Astrocyte (in vitro differentiated cells and primary cell): ENCODE measurements around the gene CYP27B1. TPM values are rescaled to one million over a fixed set of nuclear protein-coding genes. Genes with fewer than 3 reads are reported as not detected.
A peak's percentile ranks its signal among the peaks of the same experiment; 100 is the strongest.

ENCODE experiments used
- DNase-seq: peaks from one replicate; pipeline ENCODE4 v3.0.0-alpha.2; 2010; ENCODE audit warnings: low read depth
- FAIRE-seq: peaks from 2 replicates; lab custom pipeline; 2011; peaks lifted over from hg19 to GRCh38; lab: Jason Lieb, UNC
- H2AFZ ChIP-seq: 2 replicates; pipeline ENCODE4 v1.6.0; 2012; ENCODE audit warnings: low read depth, low read length, inconsistent platforms
- H3K27ac ChIP-seq: 2 replicates; pipeline ENCODE4 v1.5.1; 2011; ENCODE audit warnings: low read depth, low read length, inconsistent platforms
- H3K27me3 ChIP-seq: 2 replicates; pipeline ENCODE4 v1.6.0; 2011; ENCODE audit warnings: low read length, inconsistent platforms; ENCODE audit not compliant: insufficient read depth
- H3K36me3 ChIP-seq: 2 replicates; pipeline ENCODE4 v1.5.1; 2011; ENCODE audit warnings: low read length, inconsistent platforms; ENCODE audit not compliant: insufficient read depth
- H3K4me1 ChIP-seq: 2 replicates; pipeline ENCODE4 v1.5.1; 2011; ENCODE audit warnings: low read length, inconsistent platforms; ENCODE audit not compliant: insufficient read depth
- H3K4me2 ChIP-seq: 2 replicates; pipeline ENCODE4 v1.6.0; 2012; ENCODE audit warnings: low read length, inconsistent platforms
- H3K4me3 ChIP-seq: 2 replicates; pipeline ENCODE4 v1.5.1; 2011; ENCODE audit warnings: low read depth, mild to moderate bottlenecking, low read length, inconsistent platforms; ENCODE audit not compliant: insufficient read depth
- H3K79me2 ChIP-seq: 2 replicates; pipeline ENCODE4 v1.6.0; 2012; ENCODE audit warnings: mild to moderate bottlenecking, low read length, inconsistent platforms; ENCODE audit not compliant: insufficient read depth
- H3K9ac ChIP-seq: 2 replicates; pipeline ENCODE4 v1.6.0; 2012; ENCODE audit warnings: mild to moderate bottlenecking, low read length, inconsistent platforms
- H3K9me3 ChIP-seq: 2 replicates; pipeline ENCODE4 v1.5.1; 2012; ENCODE audit warnings: low read depth, mild to moderate bottlenecking, low read length, inconsistent platforms; ENCODE audit not compliant: insufficient read depth
- H4K20me1 ChIP-seq: 2 replicates; pipeline ENCODE4 v1.6.0; 2012; ENCODE audit warnings: low read length, inconsistent platforms; ENCODE audit not compliant: insufficient read depth
- H3K27ac Mint-ChIP-seq: one replicate; pipeline ENCODE4 v1.8.0; 2021; ENCODE audit warnings: mild to moderate bottlenecking, mixed read lengths; ENCODE audit not compliant: unreplicated experiment
- H3K27me3 Mint-ChIP-seq: one replicate; pipeline ENCODE4 v1.8.0; 2021; ENCODE audit warnings: low read depth, mixed read lengths; ENCODE audit not compliant: unreplicated experiment
- H3K36me3 Mint-ChIP-seq: one replicate; pipeline ENCODE4 v1.8.0; 2021; ENCODE audit warnings: low read depth, mixed read lengths; ENCODE audit not compliant: unreplicated experiment
- H3K4me1 Mint-ChIP-seq: one replicate; pipeline ENCODE4 v1.8.0; 2021; ENCODE audit warnings: low read depth, mixed read lengths; ENCODE audit not compliant: unreplicated experiment
- H3K4me3 Mint-ChIP-seq: one replicate; pipeline ENCODE4 v1.8.0; 2021; ENCODE audit warnings: mild to moderate bottlenecking, moderate library complexity, mixed read lengths; ENCODE audit not compliant: unreplicated experiment
- H3K9me3 Mint-ChIP-seq: one replicate; pipeline ENCODE4 v1.8.0; 2021; ENCODE audit warnings: mild to moderate bottlenecking, mixed read lengths; ENCODE audit not compliant: unreplicated experiment
- EZH2 ChIP-seq: IDR thresholded peaks from 2 replicates; pipeline ENCODE4 v1.6.1; 2012; ENCODE audit warnings: mild to moderate bottlenecking, low read length, inconsistent platforms; ENCODE audit not compliant: insufficient read depth
- total RNA-seq: library from RNA; stranded (reverse); gene quantifications from 2 replicates; pipeline ENCODE4 v1.2.1, GENCODE V29; 2021
- TF ChIP-seq, protein P1 (sequence below): IDR thresholded peaks from 2 replicates; pipeline ENCODE4 v1.5.1; 2011; ENCODE audit warnings: low read depth, mild to moderate bottlenecking, inconsistent platforms, low read length, moderate library complexity; ENCODE audit not compliant: insufficient read depth

Gene CYP27B1
- total RNA-seq, 1 donor from 2014 or later = 1.5 TPM

DNA sequence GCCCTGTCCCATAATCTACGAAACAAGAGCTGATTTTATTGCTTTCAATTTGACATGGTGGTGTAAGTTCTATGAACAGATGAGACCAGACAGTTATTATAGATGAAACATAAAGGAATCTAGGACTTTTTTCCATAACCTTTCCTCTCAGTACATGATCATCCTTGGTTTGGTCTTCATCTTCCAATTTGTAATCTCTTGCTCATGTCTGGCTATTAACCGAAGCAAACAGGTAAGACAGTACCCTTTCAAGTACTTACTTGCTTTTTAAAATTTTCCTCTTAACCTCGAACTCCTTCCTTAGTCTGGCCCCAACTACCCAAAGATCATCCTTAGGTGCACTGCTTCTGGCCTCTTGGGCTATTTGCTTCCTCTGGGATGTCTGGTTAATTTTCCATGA is 20.9 kb downstream of the CYP27B1 start:
- H3K4me1 Mint-ChIP-seq = peaks cover 9% of the 10 kb centered on the region
- peak overlapping the region; percentile 95 for H3K4me3 Mint-ChIP-seq
- peaks cover 38% of the 10 kb centered on the region for H3K36me3 Mint-ChIP-seq
- Histone ChIP-seq H3K9me3 (no peaks in the 10 kb centered on the region), H3K36me3 (peaks cover 31% of the 10 kb centered on the region), H3K27ac (no peak overlapping the region), H4K20me1 (peaks cover 8% of the 10 kb centered on the region), H3K4me2 (peak overlapping the region; percentile 97), H3K4me1 (peaks cover 12% of the 10 kb centered on the region), H3K9ac (no peak overlapping the region), H3K27me3 (peaks cover 8% of the 10 kb centered on the region), H3K4me3 (peak overlapping the region; percentile 77), H3K79me2 (peaks cover 30% of the 10 kb centered on the region), H2AFZ (no peak overlapping the region)
- DNase-seq = no peak
- H3K27me3 Mint-ChIP-seq = peaks cover 4% of the 10 kb centered on the region
- no peak for FAIRE-seq
- no peaks in the 10 kb centered on the region for H3K9me3 Mint-ChIP-seq
- peak overlapping the region; percentile 97 for H3K27ac Mint-ChIP-seq
- TF ChIP-seq, protein P1, sequence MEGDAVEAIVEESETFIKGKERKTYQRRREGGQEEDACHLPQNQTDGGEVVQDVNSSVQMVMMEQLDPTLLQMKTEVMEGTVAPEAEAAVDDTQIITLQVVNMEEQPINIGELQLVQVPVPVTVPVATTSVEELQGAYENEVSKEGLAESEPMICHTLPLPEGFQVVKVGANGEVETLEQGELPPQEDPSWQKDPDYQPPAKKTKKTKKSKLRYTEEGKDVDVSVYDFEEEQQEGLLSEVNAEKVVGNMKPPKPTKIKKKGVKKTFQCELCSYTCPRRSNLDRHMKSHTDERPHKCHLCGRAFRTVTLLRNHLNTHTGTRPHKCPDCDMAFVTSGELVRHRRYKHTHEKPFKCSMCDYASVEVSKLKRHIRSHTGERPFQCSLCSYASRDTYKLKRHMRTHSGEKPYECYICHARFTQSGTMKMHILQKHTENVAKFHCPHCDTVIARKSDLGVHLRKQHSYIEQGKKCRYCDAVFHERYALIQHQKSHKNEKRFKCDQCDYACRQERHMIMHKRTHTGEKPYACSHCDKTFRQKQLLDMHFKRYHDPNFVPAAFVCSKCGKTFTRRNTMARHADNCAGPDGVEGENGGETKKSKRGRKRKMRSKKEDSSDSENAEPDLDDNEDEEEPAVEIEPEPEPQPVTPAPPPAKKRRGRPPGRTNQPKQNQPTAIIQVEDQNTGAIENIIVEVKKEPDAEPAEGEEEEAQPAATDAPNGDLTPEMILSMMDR = no peak
- TF ChIP-seq EZH2 = no peak

DNA sequence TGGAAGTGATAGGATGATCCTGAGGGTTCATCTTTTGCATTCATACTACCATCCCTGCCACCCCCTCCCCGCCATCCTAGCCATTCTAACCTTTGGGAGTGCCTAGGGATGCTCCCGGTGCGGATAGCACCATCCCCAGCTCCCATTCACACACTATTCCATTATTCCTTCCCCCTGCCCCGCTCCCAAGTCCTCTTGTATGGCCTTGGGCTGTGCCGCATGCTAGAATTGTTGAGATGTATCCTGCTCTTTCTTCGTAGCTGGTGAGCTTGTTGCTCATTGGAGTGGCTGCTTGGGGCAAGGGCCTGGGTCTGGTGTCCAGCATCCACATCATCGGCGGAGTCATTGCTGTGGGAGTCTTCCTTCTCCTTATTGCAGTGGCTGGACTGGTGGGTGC is 21.4 kb downstream of the CYP27B1 start:
- Histone ChIP-seq H3K27me3 (peaks cover 14% of the 10 kb centered on the region), H3K27ac (peak overlapping the region; percentile 93), H3K4me2 (peak overlapping the region; percentile 97), H3K36me3 (peaks cover 26% of the 10 kb centered on the region), H3K4me1 (peaks cover 7% of the 10 kb centered on the region), H4K20me1 (peaks cover 3% of the 10 kb centered on the region), H3K9me3 (no peaks in the 10 kb centered on the region), H2AFZ (peak overlapping the region; percentile 52), H3K4me3 (peak overlapping the region; percentile 77), H3K79me2 (peaks cover 24% of the 10 kb centered on the region), H3K9ac (peak overlapping the region; percentile 96)
- H3K4me3 Mint-ChIP-seq = peak overlapping the region; percentile 95
- H3K27me3 Mint-ChIP-seq = peaks cover 9% of the 10 kb centered on the region
- peaks cover 33% of the 10 kb centered on the region for H3K36me3 Mint-ChIP-seq
- peak overlapping the region; percentile 97 for H3K27ac Mint-ChIP-seq
- DNase-seq (no peak), FAIRE-seq (no peak)
- TF ChIP-seq EZH2 = no peak
- TF ChIP-seq, protein P1 = no peak
- H3K9me3 Mint-ChIP-seq = no peaks in the 10 kb centered on the region
- H3K4me1 Mint-ChIP-seq = peaks cover 7% of the 10 kb centered on the region

DNA sequence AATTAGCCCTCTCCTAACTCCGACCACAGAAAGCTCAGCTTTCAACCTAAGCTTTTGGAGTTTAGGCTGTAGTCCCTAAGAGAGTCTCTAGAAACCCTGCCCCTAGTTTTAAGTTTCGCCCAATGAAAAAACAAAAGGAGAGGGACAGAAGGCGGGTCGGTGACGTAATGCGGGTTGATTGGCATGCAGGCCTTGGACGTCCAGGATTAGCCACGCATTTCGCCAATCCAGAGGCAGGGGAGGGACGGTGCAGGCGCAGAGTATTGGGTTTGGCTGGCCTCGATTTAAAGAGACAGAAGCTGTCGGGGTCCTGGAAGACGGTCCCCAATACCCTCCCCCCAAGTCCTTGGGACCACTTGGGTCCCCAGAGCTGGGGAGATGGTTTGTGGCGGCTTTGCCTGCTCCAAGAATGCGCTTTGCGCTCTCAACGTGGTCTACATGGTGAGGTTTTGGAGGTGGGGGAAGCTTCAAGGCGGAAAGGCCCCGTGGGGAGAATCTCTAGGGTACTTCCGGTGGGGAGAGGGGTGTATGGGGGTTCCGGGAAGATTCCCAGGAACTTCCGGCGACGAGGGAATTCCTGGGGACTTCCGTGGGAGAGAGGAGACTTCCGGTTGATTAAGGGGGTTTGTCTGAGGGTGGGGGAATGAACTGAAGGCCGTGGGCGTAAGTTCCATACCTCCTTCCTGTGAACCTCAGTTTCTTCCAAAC is 21.9 kb downstream of the CYP27B1 start, which contains the start of gene TSPAN31:
Gene TSPAN31, plus strand, starts transcription at position 263 of the 708 bp plus-strand sequence. Its CDS starts 116 bp downstream, at position 379.
- Mint-ChIP-seq H3K4me1 (peaks cover 5% of the 10 kb centered on the region), H3K27me3 (peaks cover 13% of the 10 kb centered on the region), H3K27ac (peak within 1 kb of the TSS; percentile 97), H3K36me3 (peaks cover 28% of the 10 kb centered on the region), H3K9me3 (no peaks in the 10 kb centered on the region), H3K4me3 (peak within 1 kb of the TSS; percentile 95)
- Histone ChIP-seq H3K4me1 (peaks cover 5% of the 10 kb centered on the region), H3K9me3 (no peaks in the 10 kb centered on the region), H4K20me1 (no peaks in the 10 kb centered on the region), H3K4me2 (peak within 1 kb of the TSS; percentile 97), H3K79me2 (peaks cover 19% of the 10 kb centered on the region), H3K9ac (peak within 1 kb of the TSS; percentile 96), H3K27me3 (peaks cover 18% of the 10 kb centered on the region), H3K4me3 (peak within 1 kb of the TSS; percentile 77), H3K27ac (peak within 1 kb of the TSS; percentile 93), H2AFZ (peak within 1 kb of the TSS; percentile 52), H3K36me3 (peaks cover 21% of the 10 kb centered on the region)
- peak; percentile 37 for FAIRE-seq
- TF ChIP-seq EZH2 = no peak
- TF ChIP-seq, protein P1 = no peak
- peak; percentile 97 for DNase-seq
